GM13977 (cell line): ENCODE measurements around the gene NHS.
"Not testable (repeated sequence)": the region's sequence is repeated elsewhere in the genome, so short reads cannot be mapped to it uniquely, and the experiment has no call there.

Experiments
- DNase-seq: peaks from one replicate; pipeline ENCODE4 v3.0.0; 2012; ENCODE audit warnings: low spot score
- in situ Hi-C: fragments of 300-500 bp; cut with MboI; formaldehyde crosslinking; loops from one replicate; pipeline ENCODE4 v1.12.0; 2022; ENCODE audit warnings: low sequenced_read_pairs, low pct_unique_long_range_greater_than_20kb, mixed read lengths, inconsistent platforms; ENCODE audit not compliant: unreplicated experiment
- TF ChIP-seq, protein P1 (sequence below): IDR thresholded peaks from 2 replicates; pipeline ENCODE4 v1.5.1; 2012; ENCODE audit warnings: mild to moderate bottlenecking, control low read depth; ENCODE audit not compliant: insufficient read depth; ENCODE audit errors: extremely low read depth, missing control alignments

Gene NHS

DNA sequence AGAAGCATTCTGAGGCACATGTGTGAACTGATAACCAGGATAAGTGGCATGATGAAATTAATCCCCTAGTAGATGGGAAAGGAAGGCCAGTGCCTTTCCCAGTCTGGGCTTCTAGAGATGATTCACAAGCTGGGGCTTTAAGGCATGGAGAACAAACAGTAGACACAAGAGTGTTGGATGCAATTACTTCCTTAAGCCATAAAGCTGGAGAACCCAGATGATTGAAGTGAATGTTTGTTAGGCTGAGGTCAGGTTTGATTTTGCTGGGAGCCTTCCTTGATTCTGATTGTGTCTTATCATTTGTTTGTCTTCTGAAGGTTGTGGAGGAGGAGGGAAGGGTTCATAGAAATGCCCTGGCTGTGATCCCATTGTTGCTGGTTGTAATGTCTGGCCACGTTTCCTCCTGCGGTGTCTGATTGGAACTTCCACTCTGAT is 125.2 kb downstream of the NHS start:
- TF ChIP-seq, protein P1, sequence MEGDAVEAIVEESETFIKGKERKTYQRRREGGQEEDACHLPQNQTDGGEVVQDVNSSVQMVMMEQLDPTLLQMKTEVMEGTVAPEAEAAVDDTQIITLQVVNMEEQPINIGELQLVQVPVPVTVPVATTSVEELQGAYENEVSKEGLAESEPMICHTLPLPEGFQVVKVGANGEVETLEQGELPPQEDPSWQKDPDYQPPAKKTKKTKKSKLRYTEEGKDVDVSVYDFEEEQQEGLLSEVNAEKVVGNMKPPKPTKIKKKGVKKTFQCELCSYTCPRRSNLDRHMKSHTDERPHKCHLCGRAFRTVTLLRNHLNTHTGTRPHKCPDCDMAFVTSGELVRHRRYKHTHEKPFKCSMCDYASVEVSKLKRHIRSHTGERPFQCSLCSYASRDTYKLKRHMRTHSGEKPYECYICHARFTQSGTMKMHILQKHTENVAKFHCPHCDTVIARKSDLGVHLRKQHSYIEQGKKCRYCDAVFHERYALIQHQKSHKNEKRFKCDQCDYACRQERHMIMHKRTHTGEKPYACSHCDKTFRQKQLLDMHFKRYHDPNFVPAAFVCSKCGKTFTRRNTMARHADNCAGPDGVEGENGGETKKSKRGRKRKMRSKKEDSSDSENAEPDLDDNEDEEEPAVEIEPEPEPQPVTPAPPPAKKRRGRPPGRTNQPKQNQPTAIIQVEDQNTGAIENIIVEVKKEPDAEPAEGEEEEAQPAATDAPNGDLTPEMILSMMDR: no peak
- in situ Hi-C loops: no loop called here
- DNase-seq: no peak

DNA sequence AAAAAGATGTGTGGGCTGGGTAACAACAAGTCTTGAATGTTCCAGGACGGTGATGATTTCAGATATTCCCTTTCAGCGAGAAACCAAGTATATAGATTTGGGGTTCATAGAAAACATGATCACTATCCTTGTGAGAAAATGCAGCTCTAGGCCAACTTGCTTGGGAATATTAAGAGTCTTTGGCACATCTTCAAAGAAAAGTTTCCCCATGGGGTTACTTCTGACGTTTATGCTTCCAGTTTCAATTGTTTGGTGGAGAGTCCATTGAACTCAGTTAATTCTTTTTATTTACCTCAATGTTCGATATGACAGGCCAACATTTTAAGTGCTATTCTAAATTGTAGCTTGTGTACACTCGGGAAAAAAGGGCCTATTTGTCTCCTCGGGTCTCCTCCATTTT is 126.7 kb downstream of the NHS start:
- no peak for DNase-seq
- TF ChIP-seq, protein P1: no peak
- in situ Hi-C loops: no loop called here

DNA sequence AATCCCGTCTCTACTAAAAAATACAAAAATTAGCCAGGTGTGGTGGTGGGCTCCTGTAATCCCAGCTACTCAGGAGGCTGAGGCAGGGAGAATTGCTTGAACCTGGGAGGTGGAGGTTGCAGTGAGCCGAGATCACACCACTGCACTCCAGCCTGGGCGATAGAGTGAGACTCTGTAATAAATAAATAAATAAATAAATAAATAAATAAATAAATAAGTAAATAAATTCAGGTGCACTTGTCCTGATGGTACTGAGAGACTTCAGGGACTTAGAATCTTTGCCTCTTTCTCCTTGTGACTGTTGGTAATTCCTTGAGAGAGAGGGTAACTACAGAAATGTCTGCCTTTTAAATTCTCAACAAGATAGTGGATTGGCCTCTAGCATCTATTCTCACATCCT is 131.4 kb downstream of the NHS start:
- in situ Hi-C loops, DNase-seq: not testable (repeated sequence)

DNA sequence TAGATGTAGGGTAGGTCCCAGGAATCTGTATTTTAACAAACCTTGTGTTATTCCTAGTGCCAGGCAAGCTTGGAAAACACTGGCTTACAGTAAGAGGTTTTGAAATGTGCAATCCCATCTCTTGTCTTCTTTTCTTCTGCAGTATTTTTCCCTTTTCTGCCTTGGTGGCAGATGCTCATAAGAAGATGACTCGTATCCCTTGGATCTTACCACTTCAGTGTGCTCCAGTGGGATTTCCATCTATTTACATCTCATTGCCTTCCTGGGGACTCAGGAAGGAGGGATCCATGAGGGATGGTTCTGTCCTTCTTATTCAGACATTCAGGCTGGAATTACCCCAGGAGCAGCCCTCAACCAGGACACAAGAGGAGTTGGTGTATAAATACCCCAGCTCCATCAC is 136.6 kb downstream of the NHS start:
- TF ChIP-seq, protein P1: no peak
- DNase-seq: no peak
- in situ Hi-C loops: no loop called here

DNA sequence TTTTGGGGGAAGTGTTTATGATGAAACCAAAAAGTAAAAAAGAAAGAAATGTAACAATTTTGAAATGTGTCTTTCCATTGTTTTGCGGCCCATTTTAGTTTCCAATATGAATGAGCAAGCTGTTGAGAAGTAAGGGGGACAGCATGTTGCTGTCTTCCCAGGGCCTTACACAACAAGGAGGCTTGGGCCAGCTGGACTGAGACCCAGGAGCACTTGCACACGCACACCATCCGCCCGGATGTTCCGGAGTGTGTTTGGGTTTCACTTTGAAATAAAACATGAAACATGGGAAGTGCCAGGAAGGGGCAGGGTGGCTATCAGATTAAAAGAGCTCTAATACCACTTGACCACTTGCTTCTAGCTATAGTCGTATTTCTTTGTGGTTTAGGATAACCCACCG is 144.4 kb downstream of the NHS start:
- in situ Hi-C loops: no loop called here
- TF ChIP-seq, protein P1: no peak
- DNase-seq: no peak

DNA sequence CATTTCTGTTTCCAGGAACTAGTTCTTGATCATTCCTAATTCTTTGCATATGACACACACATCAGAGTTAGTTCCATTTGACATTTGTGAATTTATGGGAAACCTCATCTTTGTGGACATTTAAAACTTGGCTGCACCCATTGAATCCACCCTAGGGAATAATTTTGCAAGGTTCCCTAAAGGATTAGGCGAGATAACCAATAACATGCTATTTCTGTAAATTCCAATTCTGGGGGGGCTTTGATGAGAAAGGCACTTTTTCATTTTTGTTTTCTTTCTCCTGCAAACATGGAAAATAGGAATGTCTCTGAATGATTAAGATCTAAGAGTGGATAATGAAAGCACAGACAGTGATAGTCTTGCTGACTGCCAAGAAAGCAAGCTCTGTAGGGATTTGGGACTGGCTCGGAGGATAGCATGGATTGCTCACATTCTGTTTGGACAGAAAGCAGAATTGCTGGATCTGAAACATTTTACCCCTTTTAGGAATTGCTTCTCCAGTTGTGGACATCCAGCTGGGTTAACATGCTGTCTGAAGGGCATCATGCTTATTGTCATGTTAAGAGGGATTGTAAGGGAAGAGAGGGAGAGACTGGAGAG is 145.1 kb downstream of the NHS start:
- DNase-seq: no peak
- TF ChIP-seq, protein P1: no peak
- in situ Hi-C loops: no loop called here

DNA sequence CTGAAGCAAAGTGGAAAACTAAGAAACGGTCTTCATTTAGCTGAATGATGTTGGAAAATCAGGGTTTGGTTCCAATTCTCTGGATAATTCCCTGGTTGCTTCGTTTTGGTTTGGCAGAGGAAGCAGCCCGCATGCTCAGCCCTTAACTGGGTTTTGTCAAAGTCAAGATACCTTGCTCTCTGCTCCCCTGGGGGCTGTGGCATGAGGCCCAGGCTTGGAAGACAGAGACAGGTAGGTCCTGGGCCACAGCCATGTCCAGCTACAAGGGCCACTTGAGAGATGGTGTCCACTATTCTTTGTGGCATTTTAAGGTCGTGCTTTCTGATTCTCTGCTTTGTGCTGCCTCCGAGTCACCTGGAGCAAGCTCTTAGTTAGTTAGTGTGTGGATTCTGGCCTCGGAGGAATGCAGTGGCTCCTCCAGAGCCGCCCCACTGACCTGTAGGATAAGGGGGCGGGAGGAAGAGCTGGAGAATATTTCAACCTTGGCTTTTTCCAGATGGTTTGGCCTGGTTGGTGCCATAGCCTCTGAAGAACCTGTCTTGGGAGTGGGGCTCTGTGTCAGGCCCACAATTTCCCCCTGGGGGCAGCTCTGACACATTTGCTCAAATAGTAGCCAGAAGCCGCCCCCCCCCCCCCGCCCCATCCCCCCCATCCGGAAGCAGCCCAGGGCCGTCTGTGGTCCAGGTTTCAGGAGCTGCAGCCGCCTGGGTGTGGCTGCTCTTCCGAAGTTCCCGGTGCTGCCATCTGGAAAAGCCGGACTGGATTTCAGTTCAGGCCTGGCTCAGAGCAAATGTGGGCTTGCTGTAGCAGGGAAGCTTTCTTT is 147.1 kb downstream of the NHS start:
- DNase-seq: no peak

More for the DNA sequence above, 147.1 kb downstream of the NHS start:
- in situ Hi-C loops: no loop called here
- TF ChIP-seq, protein P1: no peak
